ENCODE measurements around the gene RCL1.

DNA sequence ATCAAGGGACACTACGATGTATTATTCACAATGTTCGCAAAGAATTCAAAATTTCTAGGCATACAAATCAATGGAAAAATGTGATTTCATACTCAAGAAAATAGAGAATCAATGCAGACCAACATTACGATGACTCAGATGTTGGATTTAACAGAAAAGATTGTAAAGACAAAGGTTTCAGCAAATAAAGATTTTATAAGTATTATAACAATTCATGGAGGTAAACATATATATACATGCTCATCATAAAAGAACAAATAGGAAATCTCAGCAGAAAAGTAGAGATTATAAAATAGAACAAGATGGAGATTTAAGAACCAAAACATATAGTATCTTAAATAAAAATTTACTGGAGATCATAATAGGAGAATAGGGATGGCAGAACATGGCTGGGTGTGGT, 98.9 kb downstream of the RCL1 start:
- no peak for TF ChIP-seq REST (IDR thresholded peaks at IDR 0.05; ENCODE audit: insufficient read depth in 1 of 2, low read depth in 2 of 2, low read length in 2 of 2)
- no peak for TF ChIP-seq SIN3A (IDR thresholded peaks at IDR 0.05; ENCODE audit: borderline replicate concordance, insufficient read depth, low read length)

Data from PFSK-1 (cell line).